GM21367 (cell line): ENCODE measurements around the gene S100A14.
"Not testable (repeated sequence)": the region's sequence is repeated elsewhere in the genome, so short reads cannot be mapped to it uniquely, and the experiment has no call there.

Source experiments
- ATAC-seq: cut with Tn5 transposase; IDR thresholded peaks from one replicate; pipeline ENCODE4 v1.9.1; 2021; ENCODE audit not compliant: unreplicated experiment

The S100A14 gene

GRCh38 chr1:153588482-153588881 lies 27.6 kb downstream of the S100A14 start:
- no peak for ATAC-seq

- ATAC-seq: not testable (repeated sequence)
Observed at GRCh38 chr1:153588033-153588432, 28.1 kb downstream of the S100A14 start.

- ATAC-seq: no peak
Observed at GRCh38 chr1:153587314-153587713, 28.8 kb downstream of the S100A14 start.

GRCh38 chr1:153586347-153586746 lies 29.8 kb downstream of the S100A14 start:
- ATAC-seq: no peak

DNA sequence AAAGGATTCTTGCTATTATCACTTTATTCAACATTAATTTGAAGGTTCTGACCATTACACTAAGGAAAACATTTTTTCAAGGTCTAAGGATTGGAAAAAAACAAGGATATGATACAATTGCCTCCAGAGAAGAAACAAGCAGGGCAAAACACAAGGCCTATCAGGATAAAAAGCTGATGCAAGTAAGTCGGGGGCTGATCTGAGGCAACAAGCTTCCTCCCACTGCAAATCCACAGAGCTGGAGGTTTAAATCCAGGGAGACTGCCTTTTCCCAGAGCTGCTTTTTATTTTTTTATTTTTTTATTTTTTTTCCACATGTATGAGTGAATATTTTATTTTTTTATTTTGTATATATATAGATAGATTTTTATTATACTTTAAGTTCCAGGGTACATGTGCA lies 31.1 kb downstream of the S100A14 start:
- no peak for ATAC-seq

GRCh38 chr1:153583976-153584375 lies 32.1 kb downstream of the S100A14 start:
- no peak for ATAC-seq

DNA sequence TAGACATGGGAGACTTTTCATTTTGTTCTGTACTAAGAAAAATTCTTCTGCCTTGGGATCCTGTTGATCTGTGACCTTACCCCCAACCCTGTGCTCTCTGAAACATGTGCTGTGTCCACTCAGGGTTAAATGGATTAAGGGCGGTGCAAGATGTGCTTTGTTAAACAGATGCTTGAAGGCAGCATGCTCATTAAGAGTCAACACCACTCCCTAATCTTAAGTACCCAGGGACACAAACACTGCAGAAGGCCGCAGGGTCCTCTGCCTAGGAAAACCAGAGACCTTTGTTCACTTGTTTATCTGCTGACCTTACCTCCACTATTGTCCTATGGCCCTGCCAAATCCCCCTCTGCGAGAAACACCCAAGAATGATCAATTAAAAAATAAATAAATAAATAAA lies 32.6 kb downstream of the S100A14 start:
- not testable (repeated sequence) for ATAC-seq

- not testable (repeated sequence) for ATAC-seq
Observed at GRCh38 chr1:153582836-153583235, 33.3 kb downstream of the S100A14 start.

- ATAC-seq: no peak
Observed at GRCh38 chr1:153578936-153579335, 37.2 kb downstream of the S100A14 start.

GRCh38 chr1:153578490-153578889 lies 37.6 kb downstream of the S100A14 start:
- ATAC-seq: no peak

- no peak for ATAC-seq
Observed at GRCh38 chr1:153577624-153578051, 38.5 kb downstream of the S100A14 start.

- no peak for ATAC-seq
Observed at GRCh38 chr1:153577138-153577537, 39.0 kb downstream of the S100A14 start.

GRCh38 chr1:153575497-153575896 lies 40.6 kb downstream of the S100A14 start:
- not testable (repeated sequence) for ATAC-seq

- not testable (repeated sequence) for ATAC-seq
Observed at GRCh38 chr1:153575081-153575491, 41.0 kb downstream of the S100A14 start.

- ATAC-seq: no peak
Observed at GRCh38 chr1:153573351-153573750, 42.8 kb downstream of the S100A14 start.

- ATAC-seq: no peak
Observed at GRCh38 chr1:153572569-153573015, 43.5 kb downstream of the S100A14 start.

GRCh38 chr1:153571706-153572105 lies 44.4 kb downstream of the S100A14 start:
- no peak for ATAC-seq

GRCh38 chr1:153570874-153571273 lies 45.3 kb downstream of the S100A14 start:
- ATAC-seq: no peak

DNA sequence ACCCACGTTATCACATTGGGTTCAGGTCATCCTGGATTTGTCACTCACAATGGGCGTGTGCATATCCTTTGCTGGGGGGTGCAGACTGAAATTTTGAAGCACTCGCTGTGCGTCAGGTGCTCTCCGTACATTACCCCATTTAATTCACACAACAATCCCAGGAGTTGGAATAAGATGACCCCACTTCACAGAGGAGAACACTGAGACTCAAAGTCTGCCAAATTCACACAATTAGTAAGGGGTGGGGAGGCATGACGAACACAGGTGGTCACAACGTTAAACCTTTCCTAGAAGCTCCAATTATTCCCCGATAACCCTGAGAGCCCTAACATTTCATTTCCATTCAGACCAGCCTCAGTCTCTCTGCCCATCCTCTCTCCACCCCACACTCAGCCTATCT lies 46.7 kb downstream of the S100A14 start:
- ATAC-seq: no peak

DNA sequence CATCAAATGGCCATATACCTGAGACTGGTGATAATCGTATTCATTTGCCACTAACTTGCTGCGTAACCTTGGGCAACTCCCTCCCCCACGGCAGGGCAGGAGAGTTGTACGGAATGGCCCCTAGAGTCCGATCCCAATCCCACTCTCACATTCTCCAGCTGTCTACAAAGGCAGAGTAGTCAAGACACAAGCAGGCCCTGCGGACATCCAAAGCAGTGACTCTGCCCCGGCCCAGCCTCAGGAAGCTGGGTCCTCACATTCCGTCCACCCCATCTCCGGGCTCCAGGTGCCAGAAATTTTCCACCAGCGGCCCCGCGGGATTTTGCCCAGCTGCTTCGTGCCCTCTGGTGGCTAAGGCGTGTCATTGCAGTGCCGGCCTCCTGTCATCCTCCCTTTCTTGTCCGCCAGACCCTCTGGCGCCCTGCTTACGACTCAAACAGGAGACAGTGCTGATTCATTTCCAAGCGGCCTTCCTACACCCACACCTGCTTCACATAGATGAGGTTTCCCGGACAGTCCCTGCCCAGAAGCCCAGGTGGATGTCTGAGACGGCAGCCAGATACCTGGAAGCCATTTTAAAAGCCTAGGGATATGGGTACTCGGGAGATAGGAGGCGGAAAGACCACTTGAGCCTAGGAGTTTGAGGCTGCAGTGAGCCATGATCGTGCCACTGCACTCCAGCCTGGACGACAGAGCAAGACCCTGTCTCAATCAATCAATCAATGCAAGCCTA lies 47.6 kb downstream of the S100A14 start:
- ATAC-seq: no peak

GRCh38 chr1:153567621-153568366 lies 48.3 kb downstream of the S100A14 start:
- ATAC-seq: no peak
